Suprapubic skin (tissue), 4 donors: ENCODE results near the gene NXF3. TPM values are rescaled to one million over a fixed set of nuclear protein-coding genes. Genes with fewer than 3 reads are reported as not detected.
"Not testable (repeated sequence)": the region's sequence is repeated elsewhere in the genome, so short reads cannot be mapped to it uniquely, and the experiment has no call there.

ENCODE experiments used
- DNase-seq, 2 donors: peaks; one replicate each; pipeline ENCODE4 v3.0.0-alpha.2; 2019; ENCODE audit warnings: low spot score in 2 of 2
- H3K27ac ChIP-seq: fragments of 200-600 bp; sonication (generic); one replicate; pipeline ENCODE4 v1.5.1; 2019
- H3K27me3 ChIP-seq: fragments of 200-600 bp; sonication (generic); one replicate; pipeline ENCODE4 v1.5.1; 2019
- H3K36me3 ChIP-seq: fragments of 200-600 bp; sonication (generic); one replicate; pipeline ENCODE4 v1.5.1; 2019
- H3K4me1 ChIP-seq: fragments of 200-600 bp; sonication (generic); one replicate; pipeline ENCODE4 v1.5.1; 2019
- H3K4me3 ChIP-seq: fragments of 200-600 bp; sonication (generic); one replicate; pipeline ENCODE4 v1.5.1; 2019; ENCODE audit warnings: mild to moderate bottlenecking
- H3K9me3 ChIP-seq: fragments of 200-600 bp; sonication (generic); one replicate; pipeline ENCODE4 v1.5.1; 2019
- EP300 ChIP-seq: sonication (generic); formaldehyde crosslinking; IDR thresholded peaks from one replicate; pipeline ENCODE4 v1.6.1; 2017; ENCODE audit warnings: antibody characterized with exemption
- POLR2A ChIP-seq, 2 donors: fragments of 450-650 bp; IDR thresholded peaks; one replicate each; pipeline ENCODE4 v1.6.1; 2017; ENCODE audit warnings: antibody characterized with exemption in 2 of 2, mild to moderate bottlenecking in 2 of 2, moderate library complexity in 2 of 2
- POLR2AphosphoS5 ChIP-seq, 3 donors: sonication (generic); formaldehyde crosslinking; IDR thresholded peaks; one replicate each; pipeline ENCODE4 v1.6.1; 2017; ENCODE audit warnings: antibody characterized with exemption in 3 of 3
- WGBS: methylation state at CpG from one replicate; pipeline ENCODE4 v1.1.5; 2018; 5-methylcytosine and 5-hydroxymethylcytosine counted together
- total RNA-seq, 4 donors: library from RNA; depleted of rRNA; stranded (reverse); fragments of >200 nt; gene quantifications; one replicate each; pipeline ENCODE4 v1.1.0, GENCODE V29; 2016
- TF ChIP-seq, protein P1 (sequence below), 2 donors: fragments of 200-600 bp in 1 of 2; fragments of 450-650 bp in 1 of 2; sonication (generic) in 1 of 2; IDR thresholded peaks; one replicate each; pipeline ENCODE4 v1.5.1; 2016 to 2019; ENCODE audit warnings: antibody characterized with exemption in 2 of 2, mild to moderate bottlenecking in 1 of 2, moderate library complexity in 1 of 2

NXF3 gene
- 1 to 10 TPM in 1 of 4 donors, under 1 TPM in 1, not detected in 2; 0.93 to 4.8 TPM for total RNA-seq

- Histone ChIP-seq H3K4me1 (no peaks in the 10 kb centered on the region), H3K4me3 (no peak within 1 kb of the TSS), H3K9me3 (no peaks in the 10 kb centered on the region), H3K27ac (no peak within 1 kb of the TSS), H3K36me3 (no peaks in the 10 kb centered on the region), H3K27me3 (no peaks in the 10 kb centered on the region)
- no peak for TF ChIP-seq POLR2AphosphoS5 (IDR thresholded peaks at IDR 0.05)
- TF ChIP-seq, protein P1, sequence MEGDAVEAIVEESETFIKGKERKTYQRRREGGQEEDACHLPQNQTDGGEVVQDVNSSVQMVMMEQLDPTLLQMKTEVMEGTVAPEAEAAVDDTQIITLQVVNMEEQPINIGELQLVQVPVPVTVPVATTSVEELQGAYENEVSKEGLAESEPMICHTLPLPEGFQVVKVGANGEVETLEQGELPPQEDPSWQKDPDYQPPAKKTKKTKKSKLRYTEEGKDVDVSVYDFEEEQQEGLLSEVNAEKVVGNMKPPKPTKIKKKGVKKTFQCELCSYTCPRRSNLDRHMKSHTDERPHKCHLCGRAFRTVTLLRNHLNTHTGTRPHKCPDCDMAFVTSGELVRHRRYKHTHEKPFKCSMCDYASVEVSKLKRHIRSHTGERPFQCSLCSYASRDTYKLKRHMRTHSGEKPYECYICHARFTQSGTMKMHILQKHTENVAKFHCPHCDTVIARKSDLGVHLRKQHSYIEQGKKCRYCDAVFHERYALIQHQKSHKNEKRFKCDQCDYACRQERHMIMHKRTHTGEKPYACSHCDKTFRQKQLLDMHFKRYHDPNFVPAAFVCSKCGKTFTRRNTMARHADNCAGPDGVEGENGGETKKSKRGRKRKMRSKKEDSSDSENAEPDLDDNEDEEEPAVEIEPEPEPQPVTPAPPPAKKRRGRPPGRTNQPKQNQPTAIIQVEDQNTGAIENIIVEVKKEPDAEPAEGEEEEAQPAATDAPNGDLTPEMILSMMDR (IDR thresholded peaks at IDR 0.05), result no peak
- no peak for TF ChIP-seq EP300
- TF ChIP-seq POLR2A (IDR thresholded peaks at IDR 0.05), result no peak
- 57% methylated on average over 4 of the region's 5 CpGs for WGBS
- no peak for DNase-seq
These were observed at the start of gene NXF3 for GRCh38 chrX:103092942-103093341. TSS of gene NXF3 (minus strand) at chrX:103093143. CDS start at chrX:103093023, 120 bp downstream.

DNA sequence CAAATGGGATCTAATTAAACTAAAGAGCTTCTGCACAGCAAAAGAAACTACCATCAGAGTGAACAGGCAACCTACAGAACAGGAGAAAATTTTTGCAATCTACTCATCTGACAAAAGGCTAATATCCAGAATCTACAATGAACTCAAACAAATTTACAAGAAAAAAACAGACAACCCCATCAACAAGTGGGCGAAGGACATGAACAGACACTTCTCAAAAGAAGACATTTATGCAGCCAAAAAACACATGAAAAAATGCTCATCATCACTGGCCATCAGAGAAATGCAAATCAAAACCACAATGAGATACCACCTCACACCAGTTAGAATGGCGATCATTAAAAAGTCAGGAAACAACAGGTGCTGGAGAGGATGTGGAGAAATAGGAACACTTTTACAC, 43.6 kb upstream of the NXF3 start:
- H3K36me3 ChIP-seq, DNase-seq, H3K4me1 ChIP-seq, H3K4me3 ChIP-seq, H3K9me3 ChIP-seq, H3K27me3 ChIP-seq, H3K27ac ChIP-seq: not testable (repeated sequence)
- WGBS, result 100% methylated on average over 1 of the region's 2 CpGs

DNA sequence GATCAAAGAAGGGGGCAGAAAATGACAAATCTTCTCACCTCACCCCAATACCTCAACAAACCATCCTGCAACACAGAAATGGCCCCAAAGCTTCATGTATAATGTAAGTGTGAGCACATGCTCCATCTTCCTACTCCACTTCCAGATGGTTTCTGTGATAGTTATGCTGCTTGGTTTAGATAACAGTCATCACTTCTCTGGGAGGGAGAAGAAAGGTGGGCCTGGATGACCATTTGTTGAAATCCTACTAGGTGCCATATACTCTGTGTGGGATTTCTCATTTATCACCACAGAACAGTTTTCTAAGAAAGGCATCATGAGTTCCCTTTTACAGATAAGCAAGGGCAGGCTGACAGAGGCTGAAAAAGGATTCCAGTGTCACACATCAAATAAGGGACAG, 31.3 kb upstream of the NXF3 start:
- Histone ChIP-seq H3K9me3 (no peaks in the 10 kb centered on the region), H3K27me3 (no peaks in the 10 kb centered on the region), H3K36me3 (no peaks in the 10 kb centered on the region), H3K27ac (no peak overlapping the region), H3K4me3 (no peak overlapping the region), H3K4me1 (no peaks in the 10 kb centered on the region)
- TF ChIP-seq, protein P1 (IDR thresholded peaks at IDR 0.05), result no peak
- TF ChIP-seq POLR2A (IDR thresholded peaks at IDR 0.05) (no peak), POLR2AphosphoS5 (IDR thresholded peaks at IDR 0.05) (no peak), EP300 (no peak)
- DNase-seq, result no peak

DNA sequence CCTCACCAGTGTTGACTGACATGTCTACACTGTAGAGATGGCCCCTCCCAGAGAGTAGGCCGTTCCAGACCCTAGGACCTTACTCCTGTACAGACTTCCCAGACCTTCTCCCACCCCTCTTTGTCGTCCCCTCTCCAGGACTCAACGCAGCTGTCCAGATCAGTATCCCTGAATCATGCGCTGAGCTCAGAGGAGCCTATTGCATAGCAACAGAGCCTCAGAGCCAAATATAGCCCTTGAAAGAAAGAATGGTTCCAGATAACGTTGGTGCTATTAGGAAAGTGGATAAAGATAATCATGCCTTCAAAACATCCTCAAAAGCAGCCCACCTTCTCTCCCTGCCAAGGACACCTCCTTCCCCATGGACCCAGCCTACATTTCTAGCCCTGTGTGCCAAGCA, 27.8 kb upstream of the NXF3 start:
- Histone ChIP-seq H3K4me1 (no peaks in the 10 kb centered on the region), H3K36me3 (no peaks in the 10 kb centered on the region), H3K4me3 (no peak overlapping the region), H3K27me3 (no peaks in the 10 kb centered on the region), H3K27ac (no peak overlapping the region), H3K9me3 (no peaks in the 10 kb centered on the region)
- no peak for DNase-seq
- TF ChIP-seq POLR2A (IDR thresholded peaks at IDR 0.05) (no peak), POLR2AphosphoS5 (IDR thresholded peaks at IDR 0.05) (no peak), EP300 (no peak)
- TF ChIP-seq, protein P1 (IDR thresholded peaks at IDR 0.05), result no peak
- WGBS, result 80% methylated on average over 5 of the region's 5 CpGs

DNA sequence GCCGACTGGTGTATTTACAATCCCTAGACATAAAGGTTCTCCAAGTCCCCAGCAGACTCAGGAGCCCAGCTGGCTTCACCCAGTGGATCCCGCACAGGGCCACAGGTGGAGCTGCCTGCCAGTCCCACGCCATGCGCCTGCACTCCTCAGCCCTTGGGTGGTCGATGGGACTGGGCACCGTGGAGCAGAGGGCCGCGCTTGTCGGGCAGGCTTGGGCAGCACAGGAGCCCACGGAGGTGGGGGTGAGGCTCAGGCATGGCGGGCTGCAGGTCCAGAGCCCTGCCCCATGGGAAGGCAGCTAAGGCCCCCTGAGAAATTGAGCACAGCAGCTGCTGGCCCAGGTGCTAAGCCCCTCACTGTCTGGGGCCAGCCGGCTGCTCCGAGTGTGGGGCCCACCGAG, 24.0 kb upstream of the NXF3 start:
- not testable (repeated sequence) for H3K4me1 ChIP-seq, H3K27ac ChIP-seq, H3K9me3 ChIP-seq, H3K27me3 ChIP-seq, DNase-seq, H3K36me3 ChIP-seq, H3K4me3 ChIP-seq
- 95% methylated on average over 3 of the region's 14 CpGs for WGBS

- not testable (repeated sequence) for H3K36me3 ChIP-seq, H3K4me1 ChIP-seq, H3K27me3 ChIP-seq, DNase-seq, H3K4me3 ChIP-seq, H3K9me3 ChIP-seq, H3K27ac ChIP-seq
- 89% methylated on average over 6 of the region's 6 CpGs for WGBS
These were observed 16.6 kb upstream of the NXF3 start for GRCh38 chrX:103109497-103109896.

DNA sequence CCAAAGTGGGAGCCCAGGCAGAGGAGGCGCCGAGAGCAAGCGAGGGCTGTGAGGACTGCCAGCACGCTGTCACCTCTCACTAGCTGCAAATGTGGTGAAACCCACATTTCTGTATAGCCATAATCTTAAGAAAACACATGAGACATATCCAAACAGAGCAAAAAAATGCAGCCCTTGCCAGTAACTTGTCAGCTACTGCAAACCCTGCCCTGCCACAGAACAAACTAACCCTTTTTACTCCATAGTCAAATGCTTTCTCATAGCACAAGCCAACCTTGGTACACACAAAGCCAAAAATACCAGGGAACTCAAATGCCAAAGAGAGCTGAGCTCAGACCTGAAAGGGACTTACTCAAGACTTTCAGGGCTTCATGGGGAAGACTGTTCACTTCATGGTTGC, 14.9 kb upstream of the NXF3 start:
- DNase-seq, result no peak
- no peaks in the 10 kb centered on the region for H3K36me3 ChIP-seq
- TF ChIP-seq POLR2A (IDR thresholded peaks at IDR 0.05) (no peak), POLR2AphosphoS5 (IDR thresholded peaks at IDR 0.05) (no peak), EP300 (no peak)
- TF ChIP-seq, protein P1 (IDR thresholded peaks at IDR 0.05), result no peak
- H3K4me3 ChIP-seq, result no peak overlapping the region
- H3K9me3 ChIP-seq, result no peaks in the 10 kb centered on the region
- H3K27ac ChIP-seq, result no peak overlapping the region
- 87% methylated on average over 4 of the region's 4 CpGs for WGBS
- H3K27me3 ChIP-seq, result no peaks in the 10 kb centered on the region
- no peaks in the 10 kb centered on the region for H3K4me1 ChIP-seq

DNA sequence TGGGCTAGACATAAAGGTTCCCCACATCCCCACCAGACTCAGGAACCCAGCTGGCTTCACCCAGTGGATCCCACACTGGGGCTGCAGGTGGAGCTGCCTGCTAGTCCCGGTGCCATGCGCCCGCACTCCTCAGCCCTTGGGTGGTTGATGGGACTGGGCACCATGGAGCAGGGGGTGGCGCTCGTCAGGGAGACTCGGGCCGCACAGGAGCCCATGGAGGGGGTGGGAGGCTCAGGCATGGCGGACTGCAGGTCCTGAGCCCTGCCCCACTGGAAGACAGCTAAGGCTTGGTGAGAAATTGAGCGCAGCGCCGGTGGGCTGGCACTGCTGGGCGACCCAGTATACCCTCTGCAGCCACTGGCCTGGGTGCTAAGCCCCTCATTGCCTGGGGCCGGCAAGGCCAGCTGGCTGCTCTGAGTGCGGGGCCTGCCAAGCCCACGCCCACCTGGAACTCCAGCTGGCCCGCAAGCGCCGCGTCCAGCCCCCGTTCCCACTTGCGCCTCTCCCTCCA, 14.3 kb upstream of the NXF3 start:
- not testable (repeated sequence) for H3K4me3 ChIP-seq, H3K27ac ChIP-seq, H3K4me1 ChIP-seq, H3K9me3 ChIP-seq, H3K27me3 ChIP-seq, H3K36me3 ChIP-seq, DNase-seq
- WGBS, result 94% methylated on average over 9 of the region's 21 CpGs

- 98% methylated on average over 9 of the region's 26 CpGs for WGBS
- not testable (repeated sequence) for H3K4me1 ChIP-seq
These were observed 11.4 kb upstream of the NXF3 start for GRCh38 chrX:103104370-103104769.

DNA sequence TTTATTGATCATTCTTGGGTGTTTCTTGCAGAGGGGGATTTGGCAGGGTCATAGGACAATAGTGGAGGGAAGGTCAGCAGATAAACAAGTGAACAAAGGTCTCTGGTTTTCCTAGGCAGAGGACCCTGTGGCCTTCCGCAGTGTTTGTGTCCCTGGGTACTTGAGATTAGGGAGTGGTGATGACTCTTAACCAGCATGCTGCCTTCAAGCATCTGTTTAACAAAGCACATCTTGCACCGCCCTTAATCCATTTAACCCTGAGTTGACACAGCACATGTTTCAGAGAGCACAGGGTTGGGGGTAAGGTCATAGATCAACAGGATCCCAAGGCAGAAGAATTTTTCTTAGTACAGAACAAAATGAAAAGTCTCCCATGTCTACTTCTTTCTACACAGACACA, 10.9 kb upstream of the NXF3 start:
- H3K27ac ChIP-seq, H3K9me3 ChIP-seq, H3K36me3 ChIP-seq, DNase-seq, H3K27me3 ChIP-seq, H3K4me3 ChIP-seq, H3K4me1 ChIP-seq: not testable (repeated sequence)
- WGBS, result 80% methylated on average over 1 of the region's 2 CpGs

More at GRCh38 chrX:103104370-103104769, 11.4 kb upstream of the NXF3 start:
- not testable (repeated sequence) for H3K36me3 ChIP-seq, H3K4me3 ChIP-seq, H3K9me3 ChIP-seq, H3K27ac ChIP-seq, DNase-seq, H3K27me3 ChIP-seq
